Neuronal stem cell (in vitro differentiated cells): ENCODE results near the gene TRIP10.
"Not testable (repeated sequence)": the region's sequence is repeated elsewhere in the genome, so short reads cannot be mapped to it uniquely, and the experiment has no call there.

Experiments
- DNase-seq: peaks from one replicate; pipeline ENCODE4 v3.0.0-alpha.2; 2013; ENCODE audit warnings: low spot score
- H2AFZ ChIP-seq: one replicate; pipeline ENCODE4 v1.6.1; 2013; ENCODE audit warnings: mild to moderate bottlenecking, low read length, inconsistent platforms
- H2AK5ac ChIP-seq: 2 replicates; pipeline ENCODE4 v1.6.1; 2013; ENCODE audit warnings: low read depth, mild to moderate bottlenecking, inconsistent platforms, low read length, moderate library complexity, mixed read lengths
- H2BK120ac ChIP-seq: 2 replicates; pipeline ENCODE4 v1.6.1; 2013; ENCODE audit warnings: low read depth, mild to moderate bottlenecking, inconsistent platforms, low read length, moderate library complexity, mixed read lengths
- H2BK12ac ChIP-seq: one replicate; pipeline ENCODE4 v1.6.1; 2013; ENCODE audit warnings: low read length, inconsistent platforms
- H2BK15ac ChIP-seq: 2 replicates; pipeline ENCODE4 v1.6.1; 2013; ENCODE audit warnings: mild to moderate bottlenecking, low read length, inconsistent platforms, mixed read lengths
- H2BK5ac ChIP-seq: one replicate; pipeline ENCODE4 v1.6.1; 2013; ENCODE audit warnings: inconsistent platforms, mild to moderate bottlenecking, low read length, moderate library complexity
- H3K14ac ChIP-seq: one replicate; pipeline ENCODE4 v1.6.1; 2013; ENCODE audit warnings: low read length, inconsistent platforms
- H3K18ac ChIP-seq: 2 replicates; pipeline ENCODE4 v1.6.1; 2013; ENCODE audit warnings: low read length, inconsistent platforms
- H3K23ac ChIP-seq: 2 replicates; pipeline ENCODE4 v1.6.1; 2013; ENCODE audit warnings: low read depth, mild to moderate bottlenecking, mixed read lengths, low read length, inconsistent platforms; ENCODE audit not compliant: poor library complexity
- H3K27ac ChIP-seq: replicated peaks from 3 replicates; pipeline ENCODE4 v1.5.1; 2013; ENCODE audit warnings: low read length, inconsistent platforms
- H3K27me3 ChIP-seq, 3 experiments: 2 replicates each; pipeline ENCODE4 v1.6.1; 2013; ENCODE audit warnings: low read length in 3 of 3, mild to moderate bottlenecking in 2 of 3, inconsistent platforms in 1 of 3, low read depth in 1 of 3, mixed read lengths in 1 of 3, moderate library complexity in 1 of 3; ENCODE audit not compliant: control insufficient read depth in 3 of 3, insufficient read depth in 3 of 3
- H3K36me3 ChIP-seq, 2 donors: replicated peaks in 1 of 2; 2 replicates each; pipeline ENCODE4 v1.6.1; 2013; ENCODE audit warnings: low read length in 2 of 2; ENCODE audit not compliant: control insufficient read depth in 2 of 2, insufficient read depth in 2 of 2
- H3K4ac ChIP-seq: 2 replicates; pipeline ENCODE4 v1.6.1; 2013; ENCODE audit warnings: inconsistent platforms, mild to moderate bottlenecking, low read length, moderate library complexity
- H3K4me1 ChIP-seq, 2 donors: 1 replicate in 1 of 2; 2 replicates in 1 of 2; pipeline ENCODE4 v1.6.1; 2013; ENCODE audit warnings: low read length in 2 of 2, low read depth in 1 of 2; ENCODE audit not compliant: control insufficient read depth in 2 of 2, insufficient read depth in 1 of 2
- H3K4me2 ChIP-seq: one replicate; pipeline ENCODE4 v1.6.1; 2013; ENCODE audit warnings: mild to moderate bottlenecking, low read length, inconsistent platforms; ENCODE audit not compliant: insufficient read depth, poor library complexity, severe bottlenecking
- H3K4me3 ChIP-seq, 2 donors: 2 replicates each; pipeline ENCODE4 v1.5.1; 2013; ENCODE audit warnings: low read length in 2 of 2, mild to moderate bottlenecking in 2 of 2, inconsistent platforms in 1 of 2, moderate library complexity in 1 of 2
- H3K79me1 ChIP-seq: one replicate; pipeline ENCODE4 v1.6.1; 2013; ENCODE audit warnings: low read depth, mild to moderate bottlenecking, inconsistent platforms, low read length, moderate library complexity
- H3K9ac ChIP-seq: one replicate; pipeline ENCODE4 v1.6.1; 2013; ENCODE audit warnings: mild to moderate bottlenecking, low read depth, low read length, inconsistent platforms; ENCODE audit not compliant: poor library complexity
- H3K9me3 ChIP-seq, 2 donors: replicated peaks in 1 of 2; 2 replicates each; pipeline versions ENCODE3 to v1.6.1; 2013; ENCODE audit warnings: low read length in 2 of 2, mild to moderate bottlenecking in 2 of 2, inconsistent platforms in 1 of 2, low read depth in 1 of 2, mixed read lengths in 1 of 2, moderate library complexity in 1 of 2; ENCODE audit not compliant: control insufficient read depth in 2 of 2, insufficient read depth in 1 of 2
- H4K8ac ChIP-seq: one replicate; pipeline ENCODE4 v1.6.1; 2013; ENCODE audit warnings: low read depth, mild to moderate bottlenecking, inconsistent platforms, low read length, moderate library complexity
- H4K91ac ChIP-seq: one replicate; pipeline ENCODE4 v1.6.1; 2013; ENCODE audit warnings: low read length, low read depth, mild to moderate bottlenecking, inconsistent platforms; ENCODE audit not compliant: poor library complexity
- WGBS, 2 donors: extraction: QIAGEN DNeasy Blood & Tissue Kit; methylation state at CpG; one replicate each; pipeline ENCODE4 v1.1.7; 2013; ENCODE audit warnings: missing lambda C conversion rate in 2 of 2, mixed read lengths in 1 of 2; ENCODE audit not compliant: insufficient read length in 2 of 2, insufficient replicate concordance in 1 of 2; ENCODE audit errors: extremely low coverage in 2 of 2; 5-methylcytosine and 5-hydroxymethylcytosine counted together

The TRIP10 gene

DNA sequence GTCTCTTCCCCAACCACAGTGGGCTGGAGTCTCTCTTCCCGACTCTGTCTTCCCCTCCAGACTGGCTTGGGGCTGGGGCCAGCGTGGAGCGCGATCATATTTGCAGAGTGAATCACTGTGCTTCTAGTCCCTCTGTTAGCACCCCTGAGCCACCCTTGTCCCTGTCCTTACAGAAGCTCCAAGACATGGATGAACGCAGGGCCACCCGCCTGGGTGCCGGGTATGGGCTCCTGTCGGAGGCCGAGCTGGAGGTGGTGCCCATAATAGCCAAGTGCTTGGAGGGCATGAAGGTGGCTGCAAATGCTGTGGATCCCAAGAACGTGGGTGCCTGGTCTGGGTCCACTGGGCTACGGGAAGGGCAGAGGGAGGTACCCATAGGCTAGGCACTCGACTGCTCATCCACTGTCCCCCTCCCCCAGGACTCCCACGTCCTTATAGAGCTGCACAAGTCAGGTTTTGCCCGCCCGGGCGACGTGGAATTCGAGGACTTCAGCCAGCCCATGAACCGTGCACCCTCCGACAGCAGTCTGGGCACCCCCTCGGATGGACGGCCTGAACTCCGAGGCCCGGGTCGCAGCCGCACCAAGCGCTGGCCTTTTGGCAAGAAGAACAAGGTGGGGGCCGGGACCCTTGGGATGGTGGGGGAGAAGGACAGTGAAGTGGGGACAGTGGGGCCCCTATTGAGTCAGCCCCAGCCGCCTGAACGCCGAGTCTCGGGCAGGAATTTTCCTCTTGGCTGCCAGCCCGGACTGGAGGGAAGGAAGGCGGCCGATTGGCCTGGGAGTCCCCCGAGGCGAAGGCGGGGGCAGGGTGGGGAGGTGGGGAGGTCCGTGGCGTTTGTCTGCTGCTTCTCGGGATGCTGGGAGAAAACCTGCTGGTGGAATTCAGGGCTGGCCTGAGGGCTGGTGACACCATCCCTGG is 5.2 kb downstream of the TRIP10 start:
- no CpG with 5 or more reads among the region's 41 CpGs for WGBS, 2 donors
- peaks cover 25 to 53% of the 10 kb centered on the region in 2 donors for H3K36me3 ChIP-seq
- H3K14ac ChIP-seq, result peak overlapping the region; percentile 63

DNA sequence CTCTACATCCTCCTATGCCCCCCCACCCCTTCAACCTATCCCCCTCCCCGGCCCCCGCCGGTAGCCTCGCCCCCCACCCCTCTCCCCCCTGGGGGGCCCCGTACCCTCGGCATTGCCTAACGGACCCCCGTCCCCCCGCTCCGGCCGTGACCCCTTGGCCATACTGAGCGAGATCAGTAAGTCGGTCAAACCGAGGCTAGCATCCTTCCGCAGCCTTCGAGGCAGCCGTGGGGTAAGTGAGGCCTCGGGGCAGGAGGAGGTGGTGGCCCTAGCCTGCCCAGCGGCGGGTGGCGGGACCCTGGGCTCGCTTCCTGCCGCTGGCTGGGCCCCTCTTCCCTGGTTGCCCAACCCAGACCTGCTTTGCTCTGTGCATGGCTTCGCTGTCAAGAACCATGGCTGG is 6.5 kb downstream of the TRIP10 start:
- Histone ChIP-seq H3K4me2 (no peak overlapping the region), H2AFZ (no peak overlapping the region), H2AK5ac (no peak overlapping the region), H3K18ac (peak overlapping the region; percentile 77), H3K4me1 (peaks cover 20 to 21% of the 10 kb centered on the region in 2 donors), H3K9me3 (peaks cover 3 to 9% of the 10 kb centered on the region in 2 donors), H3K14ac (no peak overlapping the region), H3K27me3 (no peaks in the 10 kb centered on the region), H3K27ac (no peak overlapping the region), H3K79me1 (no peaks in the 10 kb centered on the region), H3K23ac (peak overlapping the region; percentile 59), H3K4ac (no peak overlapping the region), H2BK12ac (no peak overlapping the region), H3K36me3 (peaks cover 31 to 64% of the 10 kb centered on the region in 2 donors), H4K8ac (no peak overlapping the region), H2BK5ac (no peak overlapping the region), H2BK120ac (no peak overlapping the region), H3K4me3 (no peak overlapping the region), H2BK15ac (no peak overlapping the region), H3K9ac (peak overlapping the region; percentile 15), H4K91ac (no peak overlapping the region)
- no peak for DNase-seq
- WGBS, 2 donors, result no CpG with 5 or more reads among the region's 24 CpGs

More for the DNA sequence above, 5.2 kb downstream of the TRIP10 start:
- Histone ChIP-seq H2BK120ac (peak overlapping the region; percentile 61), H4K8ac (peak overlapping the region; percentile 98), H3K27me3 (no peaks in the 10 kb centered on the region), H3K4ac (peak overlapping the region; percentile 54), H3K23ac (no peak overlapping the region), H2AFZ (peak overlapping the region; percentile 39), H4K91ac (peak overlapping the region; percentile 11), H2BK12ac (peak overlapping the region; percentile 41), H3K9ac (peak overlapping the region; percentile 18), H3K9me3 (peaks cover 3 to 9% of the 10 kb centered on the region in 2 donors), H2AK5ac (peak overlapping the region; percentile 98), H2BK5ac (peak overlapping the region; percentile 95), H3K4me2 (peak overlapping the region; percentile 31), H3K4me3 (no peak overlapping the region), H3K79me1 (no peaks in the 10 kb centered on the region), H3K18ac (peak overlapping the region; percentile 94), H3K4me1 (peaks cover 20 to 22% of the 10 kb centered on the region in 2 donors), H2BK15ac (peak overlapping the region; percentile 91), H3K27ac (peak overlapping the region; percentile 92)
- DNase-seq, result no peak

DNA sequence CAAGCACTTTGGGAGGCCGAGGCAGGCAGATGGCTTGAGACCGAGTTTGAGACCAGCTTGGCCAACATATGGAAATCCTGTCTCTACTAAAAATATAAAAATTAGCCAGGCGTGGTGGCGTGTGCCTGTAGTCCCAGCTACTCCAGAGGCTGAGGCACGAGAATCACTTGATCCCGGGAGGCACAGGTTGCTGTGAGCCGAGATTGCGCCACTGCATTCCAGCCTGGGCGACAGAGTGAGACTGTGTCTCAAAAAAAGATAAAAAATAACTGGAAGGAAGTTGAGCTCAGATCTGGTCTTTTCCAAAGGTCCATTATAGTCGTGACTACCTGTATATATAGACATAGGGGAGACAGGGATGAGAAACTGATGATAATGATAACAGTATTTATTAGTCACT is 9.1 kb downstream of the TRIP10 start:
- H3K27me3 ChIP-seq, H3K9ac ChIP-seq, H3K9me3 ChIP-seq, H2BK12ac ChIP-seq, H3K23ac ChIP-seq, H3K4me3 ChIP-seq, H3K18ac ChIP-seq, H3K14ac ChIP-seq, H4K8ac ChIP-seq, H2BK120ac ChIP-seq, H3K4me2 ChIP-seq, H3K79me1 ChIP-seq, H3K4ac ChIP-seq, H3K27ac ChIP-seq, H2BK15ac ChIP-seq, H2AFZ ChIP-seq, H4K91ac ChIP-seq, H2AK5ac ChIP-seq, H2BK5ac ChIP-seq, DNase-seq: not testable (repeated sequence)
- WGBS, 2 donors, result no CpG with 5 or more reads among the region's 10 CpGs
- peaks cover 39 to 76% of the 10 kb centered on the region in 2 donors for H3K36me3 ChIP-seq
- H3K4me1 ChIP-seq, result peaks cover 12 to 15% of the 10 kb centered on the region in 2 donors

DNA sequence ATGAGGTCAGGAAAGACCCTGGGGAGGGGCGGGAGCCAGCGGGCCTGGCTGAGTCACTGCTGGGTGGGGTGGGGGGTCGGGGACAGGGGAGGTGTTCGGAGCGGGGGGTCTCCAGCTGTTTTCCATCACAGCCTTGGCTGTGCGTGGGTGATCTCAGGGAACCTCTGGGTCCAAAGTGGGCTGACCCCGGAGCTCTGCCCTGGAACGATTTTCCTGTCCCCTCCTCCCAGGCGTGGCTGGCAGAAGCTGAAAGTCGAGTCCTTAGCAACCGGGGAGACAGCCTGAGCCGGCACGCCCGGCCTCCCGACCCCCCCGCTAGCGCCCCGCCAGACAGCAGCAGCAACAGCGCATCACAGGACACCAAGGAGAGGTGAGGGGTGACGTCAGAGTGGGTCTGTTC is 10.6 kb downstream of the TRIP10 start:
- H4K8ac ChIP-seq, result no peak overlapping the region
- H3K14ac ChIP-seq, result no peak overlapping the region
- no peak overlapping the region for H3K4me2 ChIP-seq
- H3K18ac ChIP-seq, result no peak overlapping the region
- no peaks in the 10 kb centered on the region for H3K79me1 ChIP-seq
- no peak overlapping the region for H2AK5ac ChIP-seq
- peaks cover 3 to 9% of the 10 kb centered on the region in 2 donors for H3K9me3 ChIP-seq
- no peak for DNase-seq
- H4K91ac ChIP-seq, result no peak overlapping the region
- WGBS, 2 donors, result no CpG with 5 or more reads among the region's 20 CpGs
- H3K36me3 ChIP-seq, result peaks cover 37 to 68% of the 10 kb centered on the region in 2 donors
- no peaks in the 10 kb centered on the region for H3K27me3 ChIP-seq
- H3K27ac ChIP-seq, result no peak overlapping the region
- H2BK120ac ChIP-seq, result no peak overlapping the region
- H3K9ac ChIP-seq, result no peak overlapping the region
- H3K23ac ChIP-seq, result no peak overlapping the region
- no peak overlapping the region for H2AFZ ChIP-seq
- H3K4ac ChIP-seq, result no peak overlapping the region
- H3K4me3 ChIP-seq, result no peak overlapping the region
- no peak overlapping the region for H2BK12ac ChIP-seq
- no peak overlapping the region for H2BK15ac ChIP-seq
- H2BK5ac ChIP-seq, result no peak overlapping the region
- H3K4me1 ChIP-seq, result peaks cover 0 to 6% of the 10 kb centered on the region in 2 donors
